Stimulated activated memory B cell treated with anti-CD40 and anti-IgM and Interleukin-4, amounts not matched to agents 10 μg/mL and 1 μg/mL and 100 μg/mL, for 72 hours (primary cell): Measurements from ENCODE around the gene FES.

Experiments used
- ATAC-seq: fragments of 150-1000 bp; cut with Tn5 transposase; 2 replicates; pipeline ENCODE4 v1.10.0; 2021
- H3K27ac Mint-ChIP-seq: one replicate; pipeline ENCODE4 v1.8.0; 2022; ENCODE audit warnings: mild to moderate bottlenecking, mixed read lengths
- H3K27me3 Mint-ChIP-seq: one replicate; pipeline ENCODE4 v1.8.0; 2022; ENCODE audit warnings: mixed read lengths
- H3K36me3 Mint-ChIP-seq: one replicate; pipeline ENCODE4 v1.8.0; 2022; ENCODE audit warnings: mixed read lengths
- H3K4me1 Mint-ChIP-seq: one replicate; pipeline ENCODE4 v1.8.0; 2022; ENCODE audit warnings: mixed read lengths
- H3K4me3 Mint-ChIP-seq: one replicate; pipeline ENCODE4 v1.8.0; 2022; ENCODE audit warnings: mild to moderate bottlenecking, moderate library complexity, mixed read lengths
- H3K9me3 Mint-ChIP-seq: one replicate; pipeline ENCODE4 v1.8.0; 2022; ENCODE audit warnings: mixed read lengths

FES gene

DNA sequence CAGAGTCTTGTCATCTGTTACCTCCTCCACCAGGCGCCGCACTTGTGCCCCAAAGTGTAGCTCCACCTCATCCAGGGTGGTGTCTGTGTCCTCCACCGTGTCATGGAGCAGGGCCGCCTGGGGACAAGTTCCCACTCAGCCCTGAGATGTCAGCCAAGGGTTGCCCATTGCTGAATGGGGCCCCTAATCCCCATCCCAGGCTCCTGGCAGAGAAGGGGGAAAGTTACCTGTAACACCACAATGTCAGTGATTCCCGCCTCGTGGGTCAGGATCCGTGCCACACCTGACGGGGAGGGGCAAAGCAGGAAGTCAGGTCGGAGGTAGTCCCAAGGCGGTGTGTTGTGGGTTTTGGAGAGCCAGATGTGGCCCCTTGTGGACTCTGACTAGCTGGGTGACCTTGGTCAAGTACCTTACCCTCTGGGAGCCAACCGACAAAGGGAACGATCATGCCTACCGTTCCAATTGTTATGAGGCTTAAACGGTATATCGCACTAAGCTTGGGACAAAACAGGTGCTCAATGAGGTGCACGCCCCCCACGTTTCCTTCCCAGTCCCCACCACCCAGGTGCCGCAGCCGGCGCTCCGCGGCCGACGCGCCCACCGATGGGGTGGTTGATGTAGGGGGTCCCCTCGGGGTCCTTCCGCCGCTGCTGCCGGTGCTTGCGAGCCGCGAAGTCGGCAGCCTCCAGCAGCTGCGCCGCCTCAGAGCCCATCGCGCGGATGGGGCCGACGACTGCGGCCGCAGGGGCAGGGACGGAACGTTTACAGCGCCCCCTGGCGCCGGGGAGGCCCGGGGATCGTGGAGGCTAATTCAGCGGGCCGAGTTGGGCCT lies 47.7 kb downstream of the FES start, which contains the start of gene HDDC3:
Gene HDDC3 (minus strand): TSS at position 722 of the 832 bp plus-strand sequence. CDS start 9 bp downstream, at position 713.
- Mint-ChIP-seq H3K4me3 (peak within 1 kb of the TSS; percentile 97), H3K27me3 (no peaks in the 10 kb centered on the region), H3K36me3 (peaks cover 9% of the 10 kb centered on the region), H3K27ac (peak within 1 kb of the TSS; percentile 96), H3K9me3 (no peaks in the 10 kb centered on the region), H3K4me1 (peaks cover 48% of the 10 kb centered on the region)
- peak; percentile 78 for ATAC-seq

DNA sequence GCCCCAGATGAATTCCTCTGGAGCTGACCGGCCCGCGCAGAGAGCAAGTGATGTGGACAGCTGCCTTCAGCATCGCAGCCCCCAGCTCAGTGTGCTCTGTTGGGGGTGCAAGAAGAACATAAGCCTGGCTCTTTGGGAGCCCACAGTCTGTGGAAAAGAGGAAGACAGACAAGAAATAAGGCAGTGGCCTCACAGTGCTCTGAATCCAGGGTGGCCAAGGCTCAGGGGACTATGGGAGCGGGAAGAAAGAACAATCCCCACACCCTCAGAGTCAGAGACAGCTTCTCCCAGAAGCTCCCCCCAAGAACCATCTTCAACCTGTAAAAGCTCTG lies 48.3 kb downstream of the FES start:
- no peak for ATAC-seq
- Mint-ChIP-seq H3K36me3 (peaks cover 9% of the 10 kb centered on the region), H3K27ac (peak overlapping the region; percentile 96), H3K4me3 (peak overlapping the region; percentile 97), H3K27me3 (no peaks in the 10 kb centered on the region), H3K4me1 (peaks cover 48% of the 10 kb centered on the region), H3K9me3 (no peaks in the 10 kb centered on the region)

DNA sequence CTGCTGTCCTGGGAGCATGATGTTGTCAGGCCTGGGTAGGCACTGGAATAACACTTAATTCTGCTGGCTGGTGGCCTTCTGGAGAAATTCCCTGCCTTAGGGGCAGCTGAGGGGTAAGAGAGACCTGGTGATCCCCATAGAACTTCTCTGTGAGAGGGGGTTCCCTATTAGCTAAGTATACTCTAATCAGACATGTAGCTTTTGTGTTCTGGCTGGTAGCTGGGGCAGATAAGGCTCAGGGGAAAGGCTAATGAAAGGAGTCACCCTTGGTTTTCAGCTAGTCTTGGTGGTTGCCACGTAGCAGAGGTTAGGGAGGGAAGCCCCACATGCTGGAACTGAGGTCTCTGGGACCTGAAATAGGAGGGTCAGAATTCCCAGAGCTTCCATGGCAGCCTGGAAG lies 49.0 kb downstream of the FES start:
- no peak for ATAC-seq
- Mint-ChIP-seq H3K36me3 (peaks cover 9% of the 10 kb centered on the region), H3K4me3 (no peak overlapping the region), H3K27ac (peak overlapping the region; percentile 96), H3K9me3 (no peaks in the 10 kb centered on the region), H3K27me3 (no peaks in the 10 kb centered on the region), H3K4me1 (peaks cover 48% of the 10 kb centered on the region)

DNA sequence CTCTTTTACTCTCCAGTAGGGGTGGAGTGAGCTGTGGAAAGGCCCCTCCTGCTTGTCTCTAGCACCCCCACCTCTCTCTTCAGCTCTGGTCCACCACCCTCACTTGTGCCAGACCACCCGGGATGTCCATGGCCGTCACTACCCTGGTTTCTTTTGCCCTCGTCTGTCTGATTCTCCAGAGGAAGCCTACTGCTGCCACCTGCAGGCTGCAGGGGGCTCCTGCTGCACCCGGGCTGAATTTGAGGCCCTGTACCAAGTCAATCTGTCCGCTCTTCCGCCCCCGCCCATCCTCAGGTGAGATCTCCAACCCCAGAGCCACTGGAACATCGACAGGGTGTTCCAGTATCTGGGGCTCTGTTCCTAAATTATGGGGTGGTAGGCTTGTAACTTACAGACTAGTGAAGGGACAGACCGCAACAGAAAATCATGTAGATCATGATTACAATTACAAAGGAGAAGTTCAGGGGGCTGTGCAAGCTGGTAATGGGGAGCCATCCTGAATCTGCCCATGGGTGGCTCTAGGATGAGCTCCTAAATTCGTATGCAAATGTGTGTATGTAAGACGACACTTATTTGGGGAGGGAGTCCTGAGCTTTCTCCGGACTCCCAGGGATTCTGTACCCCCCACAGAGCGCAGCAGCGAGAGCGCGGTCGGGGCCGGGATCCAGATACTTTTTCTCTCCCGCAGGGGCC lies 50.1 kb downstream of the FES start:
- H3K36me3 Mint-ChIP-seq: peaks cover 12% of the 10 kb centered on the region
- H3K27me3 Mint-ChIP-seq: no peaks in the 10 kb centered on the region
- H3K27ac Mint-ChIP-seq: peak overlapping the region; percentile 68
- H3K9me3 Mint-ChIP-seq: no peaks in the 10 kb centered on the region
- H3K4me1 Mint-ChIP-seq: peaks cover 48% of the 10 kb centered on the region
- ATAC-seq: peak; percentile 65
- peak overlapping the region; percentile 82 for H3K4me3 Mint-ChIP-seq

DNA sequence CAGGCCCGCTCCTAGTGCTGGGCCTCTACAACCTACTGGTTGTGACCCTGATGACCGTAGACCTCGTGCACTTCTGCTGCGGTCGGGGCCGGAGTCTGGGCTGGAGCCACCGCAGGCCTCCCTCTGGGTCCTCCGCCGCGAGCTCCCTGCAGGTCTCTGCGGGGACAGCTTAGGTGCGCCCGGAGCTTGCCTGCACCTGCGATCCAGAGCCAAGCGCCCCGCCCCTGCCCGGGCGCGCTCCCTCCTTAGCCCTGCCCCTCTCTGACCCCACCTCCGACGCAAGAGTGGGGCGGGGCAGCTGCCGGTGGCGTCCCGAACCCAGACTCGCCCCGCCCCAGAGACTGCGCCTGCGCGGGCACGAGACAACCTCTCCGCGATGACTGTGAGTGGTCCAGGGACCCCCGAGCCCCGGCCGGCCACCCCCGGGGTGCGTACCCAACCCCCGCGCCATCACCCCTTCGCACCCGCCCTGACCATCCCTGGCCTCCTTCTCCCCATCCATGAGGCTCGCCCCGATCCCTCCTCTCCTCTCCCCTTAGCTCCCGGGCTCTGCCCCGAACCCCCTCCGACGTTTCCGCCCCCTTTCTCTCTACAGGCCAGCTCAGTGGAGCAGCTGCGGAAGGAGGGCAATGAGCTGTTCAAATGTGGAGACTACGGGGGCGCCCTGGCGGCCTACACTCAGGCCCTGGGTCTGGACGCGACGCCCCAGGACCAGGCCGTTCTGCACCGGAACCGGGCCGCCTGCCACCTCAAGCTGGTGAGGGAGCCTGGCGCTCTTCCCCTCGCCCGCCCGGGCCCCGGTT lies 50.8 kb downstream of the FES start, which contains the start of gene UNC45A:
Gene UNC45A (plus strand): TSS at position 337 of the 803 bp plus-strand sequence. CDS start 40 bp downstream, at position 377.
- Mint-ChIP-seq H3K27ac (peak within 1 kb of the TSS; percentile 68), H3K36me3 (peaks cover 19% of the 10 kb centered on the region), H3K27me3 (no peaks in the 10 kb centered on the region), H3K9me3 (no peaks in the 10 kb centered on the region), H3K4me3 (peak within 1 kb of the TSS; percentile 82), H3K4me1 (peaks cover 48% of the 10 kb centered on the region)
- peak; percentile 90 for ATAC-seq

DNA sequence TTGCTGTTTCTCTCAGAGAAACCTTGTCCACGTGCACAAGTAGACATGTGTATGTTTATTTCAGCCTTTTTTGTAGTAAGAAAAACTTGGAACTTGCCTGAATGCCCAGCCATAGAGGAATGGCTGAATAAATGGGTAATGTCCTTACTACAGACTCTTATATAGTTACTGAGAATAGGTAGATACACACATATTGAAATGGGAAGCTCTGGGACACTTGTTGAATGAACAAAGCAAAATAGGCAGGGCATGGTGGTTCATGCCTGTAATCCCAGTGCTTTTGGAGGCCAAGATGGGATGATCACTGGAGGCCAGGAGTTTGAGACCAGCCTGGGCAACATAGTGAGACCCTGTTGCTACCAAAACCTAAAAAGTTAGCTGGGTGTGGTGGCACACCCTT lies 52.5 kb downstream of the FES start:
- no peaks in the 10 kb centered on the region for H3K27me3 Mint-ChIP-seq
- H3K4me3 Mint-ChIP-seq: no peak overlapping the region
- no peaks in the 10 kb centered on the region for H3K9me3 Mint-ChIP-seq
- H3K36me3 Mint-ChIP-seq: peaks cover 33% of the 10 kb centered on the region
- ATAC-seq: no peak
- H3K27ac Mint-ChIP-seq: no peak overlapping the region
- H3K4me1 Mint-ChIP-seq: peaks cover 31% of the 10 kb centered on the region

DNA sequence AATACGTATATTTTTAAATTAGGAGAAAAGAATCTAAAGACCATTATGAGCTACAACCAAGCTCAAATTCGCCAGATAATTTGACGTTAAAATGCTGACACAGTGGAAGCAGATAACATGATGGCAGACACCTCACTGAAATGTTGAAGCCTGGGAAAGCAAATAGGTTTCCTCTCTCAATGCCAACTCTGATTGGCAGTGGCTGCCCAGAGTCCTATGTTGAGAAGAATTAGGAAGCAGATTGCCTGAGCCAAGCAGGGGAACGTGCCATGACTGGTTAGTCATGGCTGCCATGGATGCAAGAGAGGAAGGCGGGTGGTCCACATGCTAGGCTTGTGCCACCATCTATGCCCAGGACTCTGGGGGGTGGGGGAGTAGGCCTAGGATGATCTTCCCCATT lies 54.0 kb downstream of the FES start:
- H3K27me3 Mint-ChIP-seq: no peaks in the 10 kb centered on the region
- ATAC-seq: no peak
- H3K4me3 Mint-ChIP-seq: no peak overlapping the region
- H3K4me1 Mint-ChIP-seq: peaks cover 24% of the 10 kb centered on the region
- peaks cover 46% of the 10 kb centered on the region for H3K36me3 Mint-ChIP-seq
- no peak overlapping the region for H3K27ac Mint-ChIP-seq
- no peaks in the 10 kb centered on the region for H3K9me3 Mint-ChIP-seq

DNA sequence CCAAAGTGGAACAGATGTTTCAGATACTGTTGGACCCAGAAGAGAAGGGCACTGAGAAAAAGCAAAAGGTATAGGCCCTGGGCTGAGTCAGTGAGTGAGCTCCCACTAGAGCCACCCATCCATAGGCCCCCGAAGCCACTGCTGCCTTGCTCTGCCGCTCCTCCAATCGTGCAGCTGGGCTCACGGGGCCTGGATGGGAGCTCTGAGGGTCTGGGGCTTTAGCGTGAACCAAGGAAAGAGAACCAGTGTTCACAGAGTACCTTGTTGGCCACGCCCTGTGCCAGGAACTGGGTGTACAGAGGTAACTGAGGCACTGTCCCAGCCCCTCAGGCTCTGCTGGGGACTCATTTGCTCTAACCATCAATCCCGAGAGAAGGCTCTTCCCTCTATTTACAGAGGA lies 55.5 kb downstream of the FES start:
- Mint-ChIP-seq H3K4me1 (peaks cover 15% of the 10 kb centered on the region), H3K27ac (no peak overlapping the region), H3K9me3 (no peaks in the 10 kb centered on the region), H3K4me3 (no peak overlapping the region), H3K36me3 (peaks cover 53% of the 10 kb centered on the region), H3K27me3 (no peaks in the 10 kb centered on the region)
- no peak for ATAC-seq

DNA sequence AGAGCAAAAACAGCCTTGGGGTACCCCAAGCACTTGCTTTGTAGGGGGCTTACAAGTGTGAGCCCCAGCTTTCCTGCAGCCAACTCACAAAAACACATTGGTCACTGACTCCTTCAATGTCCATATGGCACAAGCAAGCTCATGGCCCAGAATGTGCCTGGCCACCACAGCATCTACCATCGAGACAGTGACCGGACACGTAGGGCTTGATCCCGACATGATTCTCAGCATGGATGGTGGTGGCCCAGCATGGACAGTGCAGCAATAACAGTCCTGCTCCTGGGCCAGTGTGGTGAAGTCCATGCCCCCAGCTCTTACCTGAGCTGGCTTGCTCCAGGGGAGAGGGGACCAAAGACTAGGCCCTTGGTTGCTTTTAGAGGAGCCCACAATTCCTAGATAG lies 56.7 kb downstream of the FES start:
- no peak overlapping the region for H3K4me3 Mint-ChIP-seq
- no peaks in the 10 kb centered on the region for H3K9me3 Mint-ChIP-seq
- peaks cover 10% of the 10 kb centered on the region for H3K4me1 Mint-ChIP-seq
- peaks cover 56% of the 10 kb centered on the region for H3K36me3 Mint-ChIP-seq
- no peaks in the 10 kb centered on the region for H3K27me3 Mint-ChIP-seq
- no peak overlapping the region for H3K27ac Mint-ChIP-seq
- no peak for ATAC-seq

DNA sequence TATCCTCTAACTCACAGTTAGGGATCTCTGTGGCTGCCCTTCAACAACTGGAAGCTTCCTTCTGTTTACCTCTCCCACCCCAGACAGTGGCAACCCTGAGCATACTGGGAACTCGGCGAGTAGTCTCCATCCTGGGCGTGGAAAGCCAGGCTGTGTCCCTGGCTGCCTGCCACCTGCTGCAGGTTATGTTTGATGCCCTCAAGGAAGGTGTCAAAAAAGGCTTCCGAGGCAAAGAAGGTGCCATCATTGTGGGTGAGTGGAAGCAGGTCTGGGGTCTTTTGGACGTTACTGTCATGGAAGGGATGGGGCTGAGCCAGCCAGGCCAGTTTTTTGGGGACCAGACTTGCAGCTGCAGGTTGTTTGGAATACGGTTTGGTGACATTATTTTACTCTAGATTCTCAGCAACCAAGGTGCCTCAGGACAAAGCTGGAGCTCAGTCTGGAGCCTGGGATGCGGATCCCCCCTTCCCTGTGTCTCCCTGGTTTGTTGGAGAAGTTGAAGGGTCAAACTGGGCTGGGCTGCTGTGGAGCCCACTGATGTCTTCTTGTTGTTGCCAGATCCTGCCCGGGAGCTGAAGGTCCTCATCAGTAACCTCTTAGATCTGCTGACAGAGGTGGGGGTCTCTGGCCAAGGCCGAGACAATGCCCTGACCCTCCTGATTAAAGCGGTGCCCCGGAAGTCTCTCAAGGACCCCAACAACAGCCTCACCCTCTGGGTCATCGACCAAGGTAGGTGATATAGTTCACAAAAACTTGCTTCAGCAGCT lies 58.2 kb downstream of the FES start:
- no peak overlapping the region for H3K4me3 Mint-ChIP-seq
- peaks cover 63% of the 10 kb centered on the region for H3K36me3 Mint-ChIP-seq
- no peak for ATAC-seq
- H3K9me3 Mint-ChIP-seq: no peaks in the 10 kb centered on the region
- H3K27me3 Mint-ChIP-seq: no peaks in the 10 kb centered on the region
- no peaks in the 10 kb centered on the region for H3K4me1 Mint-ChIP-seq
- no peak overlapping the region for H3K27ac Mint-ChIP-seq

DNA sequence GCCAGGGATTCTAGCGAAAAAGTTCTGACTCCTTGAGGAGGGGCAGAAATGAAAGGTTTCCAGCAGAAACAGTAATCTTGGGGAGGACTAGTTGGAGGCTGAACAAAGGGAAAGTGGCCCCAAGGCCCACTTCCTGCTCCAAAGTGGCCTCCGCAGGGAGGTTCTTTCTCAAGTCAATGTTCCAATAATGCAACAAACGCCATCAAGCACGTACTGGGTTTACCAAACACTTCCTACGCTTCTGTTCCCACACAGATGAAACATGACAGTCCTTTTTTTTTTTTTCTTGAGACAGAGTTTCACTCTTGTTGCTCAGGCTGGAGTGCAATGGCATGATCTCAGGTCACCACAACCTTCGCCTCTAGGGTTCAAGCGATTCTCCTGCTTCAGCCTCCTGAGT lies 60.8 kb downstream of the FES start:
- H3K27ac Mint-ChIP-seq: no peak overlapping the region
- ATAC-seq: no peak
- H3K4me1 Mint-ChIP-seq: no peaks in the 10 kb centered on the region
- peaks cover 78% of the 10 kb centered on the region for H3K36me3 Mint-ChIP-seq
- no peaks in the 10 kb centered on the region for H3K27me3 Mint-ChIP-seq
- H3K9me3 Mint-ChIP-seq: no peaks in the 10 kb centered on the region
- H3K4me3 Mint-ChIP-seq: no peak overlapping the region
